GM19372 (cell line): ENCODE measurements around the gene MAGI1.
"Not testable (repeated sequence)": the region's sequence is repeated elsewhere in the genome, so short reads cannot be mapped to it uniquely, and the experiment has no call there.

ENCODE experiments used
- ATAC-seq: cut with Tn5 transposase; IDR thresholded peaks from one replicate; pipeline ENCODE4 v1.9.1; 2021; ENCODE audit warnings: mild to moderate bottlenecking, low read depth, moderate library complexity; ENCODE audit not compliant: unreplicated experiment

MAGI1 gene

GRCh38 chr3:65559643-65560042 is 479.1 kb downstream of the MAGI1 start:
- ATAC-seq: no peak

GRCh38 chr3:65558826-65559225 is 479.9 kb downstream of the MAGI1 start:
- ATAC-seq: no peak

GRCh38 chr3:65557899-65558564 is 480.7 kb downstream of the MAGI1 start:
- ATAC-seq: no peak

GRCh38 chr3:65556934-65557577 is 481.7 kb downstream of the MAGI1 start:
- ATAC-seq: no peak

- ATAC-seq: no peak
These were observed 486.3 kb downstream of the MAGI1 start for GRCh38 chr3:65552434-65552833.

GRCh38 chr3:65551945-65552344 is 486.8 kb downstream of the MAGI1 start:
- ATAC-seq: no peak

- no peak for ATAC-seq
These were observed 488.6 kb downstream of the MAGI1 start for GRCh38 chr3:65550137-65550536.

- ATAC-seq: no peak
These were observed 489.1 kb downstream of the MAGI1 start for GRCh38 chr3:65549626-65549959.

- ATAC-seq: no peak
These were observed 489.7 kb downstream of the MAGI1 start for GRCh38 chr3:65548848-65549625.

- ATAC-seq: no peak
These were observed 493.3 kb downstream of the MAGI1 start for GRCh38 chr3:65545429-65545828.

GRCh38 chr3:65543391-65543790 is 495.3 kb downstream of the MAGI1 start:
- not testable (repeated sequence) for ATAC-seq

GRCh38 chr3:65540666-65541065 is 498.1 kb downstream of the MAGI1 start:
- ATAC-seq: no peak

- ATAC-seq: no peak
These were observed 499.1 kb downstream of the MAGI1 start for GRCh38 chr3:65539616-65540015.

GRCh38 chr3:65538101-65538500 is 500.6 kb downstream of the MAGI1 start:
- ATAC-seq: no peak

- no peak for ATAC-seq
These were observed 501.6 kb downstream of the MAGI1 start for GRCh38 chr3:65537109-65537508.

- ATAC-seq: no peak
These were observed 503.5 kb downstream of the MAGI1 start for GRCh38 chr3:65535260-65535659.

GRCh38 chr3:65534805-65535204 is 503.9 kb downstream of the MAGI1 start:
- no peak for ATAC-seq

GRCh38 chr3:65532749-65533148 is 506.0 kb downstream of the MAGI1 start:
- no peak for ATAC-seq

- ATAC-seq: no peak
These were observed 506.5 kb downstream of the MAGI1 start for GRCh38 chr3:65532215-65532614.

- no peak for ATAC-seq
These were observed 507.2 kb downstream of the MAGI1 start for GRCh38 chr3:65531499-65531898.

GRCh38 chr3:65526656-65527055 is 512.1 kb downstream of the MAGI1 start:
- no peak for ATAC-seq

- ATAC-seq: no peak
These were observed 514.1 kb downstream of the MAGI1 start for GRCh38 chr3:65524584-65524983.
